Lower leg skin (tissue), 3 donors: ENCODE results near the gene TNFRSF8.

Source experiments
- POLR2A ChIP-seq, 2 donors: fragments of 450-650 bp; IDR thresholded peaks; one replicate each; pipeline ENCODE4 v1.6.1; 2016 to 2017; ENCODE audit warnings: antibody characterized with exemption in 2 of 2, mild to moderate bottlenecking in 1 of 2, moderate library complexity in 1 of 2
- TF ChIP-seq, protein P1 (sequence below), 3 donors: fragments of 450-650 bp; IDR thresholded peaks; one replicate each; pipeline ENCODE4 v1.5.1; 2016; ENCODE audit warnings: antibody characterized with exemption in 3 of 3, mild to moderate bottlenecking in 3 of 3, moderate library complexity in 2 of 3

DNA sequence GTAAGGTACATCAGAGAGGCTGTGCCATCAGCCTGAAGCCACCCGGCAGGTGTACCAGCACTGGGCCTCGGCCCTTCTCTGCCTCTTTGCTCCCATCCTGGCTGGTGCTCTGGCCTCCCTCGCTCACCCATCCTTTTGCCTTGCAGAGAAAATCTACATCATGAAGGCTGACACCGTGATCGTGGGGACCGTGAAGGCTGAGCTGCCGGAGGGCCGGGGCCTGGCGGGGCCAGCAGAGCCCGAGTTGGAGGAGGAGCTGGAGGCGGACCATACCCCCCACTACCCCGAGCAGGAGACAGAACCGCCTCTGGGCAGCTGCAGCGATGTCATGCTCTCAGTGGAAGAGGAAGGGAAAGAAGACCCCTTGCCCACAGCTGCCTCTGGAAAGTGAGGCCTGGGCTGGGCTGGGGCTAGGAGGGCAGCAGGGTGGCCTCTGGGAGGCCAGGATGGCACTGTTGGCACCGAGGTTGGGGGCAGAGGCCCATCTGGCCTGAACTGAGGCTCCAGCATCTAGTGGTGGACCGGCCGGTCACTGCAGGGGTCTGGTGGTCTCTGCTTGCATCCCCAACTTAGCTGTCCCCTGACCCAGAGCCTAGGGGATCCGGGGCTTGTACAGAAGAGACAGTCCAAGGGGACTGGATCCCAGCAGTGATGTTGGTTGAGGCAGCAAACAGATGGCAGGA, 79.2 kb downstream of the TNFRSF8 start:
- no peak for TF ChIP-seq POLR2A (IDR thresholded peaks at IDR 0.05)
- TF ChIP-seq, protein P1, sequence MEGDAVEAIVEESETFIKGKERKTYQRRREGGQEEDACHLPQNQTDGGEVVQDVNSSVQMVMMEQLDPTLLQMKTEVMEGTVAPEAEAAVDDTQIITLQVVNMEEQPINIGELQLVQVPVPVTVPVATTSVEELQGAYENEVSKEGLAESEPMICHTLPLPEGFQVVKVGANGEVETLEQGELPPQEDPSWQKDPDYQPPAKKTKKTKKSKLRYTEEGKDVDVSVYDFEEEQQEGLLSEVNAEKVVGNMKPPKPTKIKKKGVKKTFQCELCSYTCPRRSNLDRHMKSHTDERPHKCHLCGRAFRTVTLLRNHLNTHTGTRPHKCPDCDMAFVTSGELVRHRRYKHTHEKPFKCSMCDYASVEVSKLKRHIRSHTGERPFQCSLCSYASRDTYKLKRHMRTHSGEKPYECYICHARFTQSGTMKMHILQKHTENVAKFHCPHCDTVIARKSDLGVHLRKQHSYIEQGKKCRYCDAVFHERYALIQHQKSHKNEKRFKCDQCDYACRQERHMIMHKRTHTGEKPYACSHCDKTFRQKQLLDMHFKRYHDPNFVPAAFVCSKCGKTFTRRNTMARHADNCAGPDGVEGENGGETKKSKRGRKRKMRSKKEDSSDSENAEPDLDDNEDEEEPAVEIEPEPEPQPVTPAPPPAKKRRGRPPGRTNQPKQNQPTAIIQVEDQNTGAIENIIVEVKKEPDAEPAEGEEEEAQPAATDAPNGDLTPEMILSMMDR (IDR thresholded peaks at IDR 0.05): no peak
